Subcutaneous adipose tissue (tissue), 4 donors: ENCODE measurements around the gene COL27A1. TPM values are rescaled to one million over a fixed set of nuclear protein-coding genes. Genes with fewer than 3 reads are reported as not detected.

ENCODE experiments used
- CTCF ChIP-seq: fragments of 450-650 bp; IDR thresholded peaks from one replicate; pipeline ENCODE4 v1.5.1; 2016; ENCODE audit warnings: low read depth, mild to moderate bottlenecking, control low read depth, antibody characterized with exemption, moderate library complexity
- total RNA-seq, 4 donors: library from RNA; depleted of rRNA; stranded (reverse); fragments of >200 nt; gene quantifications; one replicate each; pipeline ENCODE4 v1.1.0, GENCODE V29; 2016

COL27A1 gene
- total RNA-seq, 4 donors from 2014 or later: 1.0 to 7.7 (median 4.4) TPM

DNA sequence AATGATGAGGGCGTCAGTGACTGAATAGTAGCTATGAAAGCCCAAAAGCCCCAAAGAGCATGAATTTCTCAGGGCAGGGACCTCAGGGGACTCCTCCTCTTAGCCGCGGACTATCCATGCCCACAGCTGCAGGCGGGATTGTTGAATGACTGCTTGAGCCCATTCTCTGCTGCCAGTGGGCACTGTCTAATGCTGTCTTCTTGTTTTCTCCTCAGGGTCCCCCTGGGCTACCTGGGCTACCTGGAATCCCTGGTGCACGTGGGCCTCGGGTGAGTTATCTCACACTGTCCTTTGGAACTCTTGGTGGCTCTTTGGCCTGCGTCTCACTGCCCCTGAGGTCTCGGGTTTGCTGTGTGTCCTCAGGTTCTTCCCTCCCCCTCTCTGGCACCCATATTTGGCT, 22.7 kb downstream of the COL27A1 start:
- no peak for TF ChIP-seq CTCF

DNA sequence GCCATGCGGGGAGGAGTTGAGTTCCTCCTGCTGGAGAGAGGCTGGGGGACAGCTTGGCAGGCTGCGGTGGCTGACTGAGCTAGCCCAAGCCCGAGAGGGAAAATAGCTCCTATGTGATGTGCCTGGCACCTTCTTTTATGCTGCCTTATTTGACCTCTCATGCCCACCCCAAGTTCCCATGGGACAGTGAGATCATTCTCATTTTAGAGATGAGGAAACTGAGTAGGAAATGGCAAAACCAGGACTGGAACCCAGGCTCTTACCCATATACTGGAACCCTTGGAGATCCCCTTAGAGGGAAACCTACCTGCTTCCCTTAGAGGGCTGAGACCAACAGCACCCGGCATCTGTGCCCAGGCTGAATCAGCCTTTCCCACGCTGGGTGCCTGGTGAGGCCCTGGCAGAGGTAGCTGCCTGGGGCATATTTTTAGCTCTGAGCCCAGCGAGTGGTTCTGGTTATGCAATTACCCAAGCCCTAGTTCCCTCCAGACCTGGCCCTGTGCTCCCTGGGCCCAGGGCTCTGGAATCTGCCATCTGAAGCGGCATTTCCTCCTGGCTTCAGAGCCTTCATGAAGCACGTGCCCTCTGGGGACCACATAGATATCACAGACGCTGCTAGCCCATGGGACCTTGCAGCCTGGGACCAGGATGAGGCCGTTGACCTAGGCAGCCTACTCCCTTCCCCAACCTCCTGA, 23.6 kb downstream of the COL27A1 start:
- TF ChIP-seq CTCF: no peak

DNA sequence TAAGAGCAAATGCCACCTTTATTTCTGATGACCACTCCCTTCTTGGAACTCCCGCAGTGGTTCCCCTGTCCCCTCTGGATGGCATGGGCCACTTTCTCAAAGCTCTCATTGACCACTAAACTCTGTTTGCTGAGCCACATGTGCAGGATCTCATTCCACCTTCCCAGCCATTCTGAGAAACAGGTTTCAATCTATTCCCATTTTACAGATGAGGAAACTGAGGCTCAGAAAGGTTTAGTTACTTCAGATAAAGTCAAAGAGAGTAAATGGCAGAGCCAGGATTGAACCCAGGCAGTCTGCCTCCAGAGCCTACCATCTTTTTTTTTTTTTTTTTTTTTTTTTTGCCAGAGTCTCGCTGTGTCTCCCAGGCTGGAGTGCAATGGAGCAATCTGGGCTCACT, 24.2 kb downstream of the COL27A1 start:
- TF ChIP-seq CTCF: no peak

DNA sequence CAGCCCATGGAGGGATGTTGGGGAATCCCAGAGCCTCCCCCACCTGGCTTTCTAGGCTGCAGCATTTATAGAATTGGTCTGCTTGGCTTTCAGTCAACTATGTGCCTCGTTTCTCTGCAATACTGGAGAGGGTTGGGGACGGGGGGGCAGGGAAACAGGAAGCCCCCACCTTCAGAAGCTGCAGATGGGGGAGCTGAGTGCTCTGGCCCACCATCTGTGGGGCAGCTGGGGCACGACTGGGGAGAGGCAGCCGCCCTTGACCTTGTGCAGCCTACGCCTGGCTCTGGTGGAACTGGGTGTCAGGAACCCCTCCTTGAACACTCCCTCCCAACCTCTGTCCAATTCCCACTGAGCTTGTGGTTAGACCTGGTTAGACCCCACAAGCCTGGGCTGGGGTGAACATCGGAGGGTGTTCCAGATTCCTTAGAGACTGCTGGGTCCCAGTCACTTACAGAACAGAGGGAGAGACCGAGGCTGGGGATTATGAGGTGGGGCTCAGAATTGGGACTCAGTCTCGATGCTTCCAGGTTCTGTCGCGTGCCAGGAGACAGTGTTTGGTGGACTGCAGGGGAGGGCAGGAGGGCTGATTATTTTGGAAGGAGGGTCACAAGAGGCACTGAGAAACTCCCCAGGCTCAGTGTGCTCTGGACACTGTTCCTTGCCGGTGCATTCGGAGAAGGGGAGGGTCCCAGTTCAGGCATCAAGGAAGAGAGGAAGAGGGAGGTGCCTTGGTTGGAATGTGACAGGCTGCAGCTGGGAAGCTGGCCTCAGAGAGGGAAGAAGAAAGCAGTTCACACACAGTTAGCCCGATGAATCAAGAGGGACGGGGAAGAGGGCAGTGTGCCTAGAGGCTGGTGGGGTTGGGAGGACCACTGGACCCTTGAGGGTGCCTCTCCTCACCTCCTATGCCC, 25.6 kb downstream of the COL27A1 start:
- no peak for TF ChIP-seq CTCF

- TF ChIP-seq CTCF: no peak
Measured at GRCh38 chr9:114181607-114182409, 26.5 kb downstream of the COL27A1 start.

- TF ChIP-seq CTCF: no peak
Measured at GRCh38 chr9:114183006-114183405, 27.7 kb downstream of the COL27A1 start.
